GM12865 (cell line): ENCODE results near the gene COL5A2.

Experiments
- DNase-seq: peaks from one replicate; pipeline ENCODE4 v3.0.0; 2010; ENCODE audit warnings: low read depth
- H3K4me3 ChIP-seq: 2 replicates; pipeline ENCODE4 v1.5.1; 2011; ENCODE audit warnings: mild to moderate bottlenecking, low read depth, low read length, control low read depth
- TF ChIP-seq, protein P1 (sequence below): IDR thresholded peaks from 2 replicates; pipeline ENCODE4 v1.5.1; 2011; ENCODE audit warnings: low read length, control low read depth, low read depth, inconsistent platforms; ENCODE audit not compliant: insufficient read depth; ENCODE audit errors: missing control alignments

The COL5A2 gene

DNA sequence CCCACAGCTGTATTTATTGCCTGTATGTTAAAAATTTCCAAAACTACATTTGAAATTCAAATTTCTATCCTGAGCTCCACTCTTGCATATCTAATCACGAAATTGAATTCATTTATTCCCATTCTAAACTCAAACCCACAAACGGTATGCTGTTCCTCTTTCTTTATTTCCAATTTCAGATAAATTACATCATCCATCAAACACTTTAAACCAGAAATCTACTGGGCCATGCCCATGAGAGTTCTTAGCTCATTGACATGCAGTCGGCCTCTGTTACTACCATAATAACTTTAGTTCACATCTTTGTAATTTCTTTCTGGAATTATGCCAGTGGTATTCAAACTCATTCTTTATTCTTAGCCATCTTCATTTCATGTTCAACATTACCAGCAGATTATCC lies 105.1 kb downstream of the COL5A2 start:
- no peak overlapping the region for H3K4me3 ChIP-seq
- no peak for DNase-seq
- TF ChIP-seq, protein P1, sequence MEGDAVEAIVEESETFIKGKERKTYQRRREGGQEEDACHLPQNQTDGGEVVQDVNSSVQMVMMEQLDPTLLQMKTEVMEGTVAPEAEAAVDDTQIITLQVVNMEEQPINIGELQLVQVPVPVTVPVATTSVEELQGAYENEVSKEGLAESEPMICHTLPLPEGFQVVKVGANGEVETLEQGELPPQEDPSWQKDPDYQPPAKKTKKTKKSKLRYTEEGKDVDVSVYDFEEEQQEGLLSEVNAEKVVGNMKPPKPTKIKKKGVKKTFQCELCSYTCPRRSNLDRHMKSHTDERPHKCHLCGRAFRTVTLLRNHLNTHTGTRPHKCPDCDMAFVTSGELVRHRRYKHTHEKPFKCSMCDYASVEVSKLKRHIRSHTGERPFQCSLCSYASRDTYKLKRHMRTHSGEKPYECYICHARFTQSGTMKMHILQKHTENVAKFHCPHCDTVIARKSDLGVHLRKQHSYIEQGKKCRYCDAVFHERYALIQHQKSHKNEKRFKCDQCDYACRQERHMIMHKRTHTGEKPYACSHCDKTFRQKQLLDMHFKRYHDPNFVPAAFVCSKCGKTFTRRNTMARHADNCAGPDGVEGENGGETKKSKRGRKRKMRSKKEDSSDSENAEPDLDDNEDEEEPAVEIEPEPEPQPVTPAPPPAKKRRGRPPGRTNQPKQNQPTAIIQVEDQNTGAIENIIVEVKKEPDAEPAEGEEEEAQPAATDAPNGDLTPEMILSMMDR, result no peak

DNA sequence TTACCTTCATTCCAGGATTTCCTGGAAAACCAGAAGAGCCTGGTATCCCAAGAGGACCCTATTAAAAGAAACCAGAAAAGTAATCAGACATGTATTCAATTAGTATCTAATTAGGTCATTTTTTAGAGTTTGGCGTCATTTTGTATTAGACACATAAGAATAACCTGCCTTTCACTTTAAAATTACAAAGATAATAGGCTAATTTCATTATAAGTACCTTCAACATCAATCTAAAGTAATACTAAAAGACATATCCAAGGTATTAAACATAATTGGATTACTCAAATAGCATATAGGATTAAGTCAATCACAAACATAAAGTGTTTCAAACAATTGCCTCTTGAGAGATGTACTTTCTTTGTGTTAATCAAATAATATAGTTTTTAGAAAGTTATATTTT lies 107.5 kb downstream of the COL5A2 start:
- no peak for DNase-seq
- TF ChIP-seq, protein P1, result no peak
- H3K4me3 ChIP-seq, result no peak overlapping the region

DNA sequence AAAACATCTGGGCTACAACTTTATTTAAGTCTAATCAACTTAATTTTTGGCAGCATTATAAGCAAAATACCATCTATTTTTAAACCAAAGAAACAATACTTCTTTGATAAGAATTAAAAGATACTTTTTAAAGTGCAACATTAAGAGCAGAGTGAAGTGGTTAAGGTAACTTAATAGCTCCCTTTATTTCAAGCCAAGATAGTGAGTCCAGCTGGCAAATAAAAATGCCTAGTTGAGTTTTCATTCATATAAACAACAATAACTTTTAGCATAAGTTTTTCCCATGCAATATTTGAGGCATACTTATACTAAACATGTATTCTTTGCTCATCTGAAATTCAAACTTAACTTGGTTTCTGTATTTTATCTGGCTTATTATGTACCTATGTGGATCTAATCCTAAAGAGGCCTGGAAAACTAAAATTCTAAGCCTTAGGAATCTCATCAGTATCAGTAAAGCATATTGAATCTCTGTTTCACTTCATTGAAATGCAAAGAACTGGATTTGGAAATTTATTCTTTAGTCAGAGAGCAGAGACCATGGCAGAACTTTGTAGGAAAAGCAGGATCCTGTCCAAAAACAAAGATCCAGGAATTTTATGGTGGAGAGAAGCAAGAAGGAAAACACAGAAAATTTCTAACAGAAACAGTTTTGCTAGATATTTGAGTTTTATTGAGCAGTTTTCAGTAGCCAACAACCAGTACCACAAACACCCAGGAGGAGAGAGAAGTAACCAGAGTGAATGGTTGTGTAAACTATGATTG lies 109.5 kb downstream of the COL5A2 start:
- H3K4me3 ChIP-seq, result no peak overlapping the region

DNA sequence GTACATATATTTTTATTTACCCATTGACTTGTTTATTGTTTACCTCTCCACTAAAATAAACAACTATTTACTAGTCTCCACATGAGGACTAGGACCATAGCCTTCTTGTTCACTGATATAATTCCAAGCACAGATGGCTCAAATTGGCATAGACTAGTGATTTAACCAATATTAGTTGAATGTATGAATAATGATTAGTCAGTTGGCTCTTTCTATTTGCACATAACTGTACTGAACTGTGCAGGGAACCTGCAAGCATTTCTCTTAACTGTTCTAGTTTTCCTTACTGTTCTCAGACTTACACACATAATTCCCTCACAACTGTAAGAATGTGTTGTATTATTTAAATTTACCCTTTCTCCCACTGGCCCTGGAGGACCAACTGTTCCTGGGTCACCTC lies 113.5 kb downstream of the COL5A2 start:
- H3K4me3 ChIP-seq, result no peak overlapping the region
- TF ChIP-seq, protein P1, result no peak
- no peak for DNase-seq

More for the DNA sequence above, 109.5 kb downstream of the COL5A2 start:
- TF ChIP-seq, protein P1, result no peak
- no peak for DNase-seq

DNA sequence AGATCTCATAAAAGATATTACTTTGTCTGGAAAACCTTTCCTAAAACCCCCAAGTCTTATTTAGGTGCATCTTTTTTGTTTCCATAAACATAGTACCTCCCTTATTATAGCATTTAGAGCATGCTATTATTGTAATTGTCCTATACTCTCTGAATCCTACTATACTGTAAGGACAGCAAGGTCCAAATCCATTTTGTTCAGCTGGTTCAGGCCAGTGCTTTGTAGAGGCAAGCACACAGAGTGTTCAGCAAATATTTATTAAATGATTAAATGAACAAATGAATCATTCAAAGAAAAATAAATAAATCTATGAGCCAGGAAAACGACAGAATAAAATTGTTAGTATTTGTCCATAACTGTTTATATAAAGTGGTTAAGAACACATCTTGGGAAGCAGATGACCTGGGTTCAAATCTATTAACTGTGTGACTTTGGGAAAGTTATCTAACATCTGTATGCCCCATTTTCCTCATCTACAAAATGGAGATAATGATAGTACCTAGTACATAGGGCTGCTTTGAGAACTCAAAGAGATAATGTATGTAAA lies 119.4 kb downstream of the COL5A2 start:
- no peak for DNase-seq
- H3K4me3 ChIP-seq, result no peak overlapping the region
- TF ChIP-seq, protein P1, result no peak

DNA sequence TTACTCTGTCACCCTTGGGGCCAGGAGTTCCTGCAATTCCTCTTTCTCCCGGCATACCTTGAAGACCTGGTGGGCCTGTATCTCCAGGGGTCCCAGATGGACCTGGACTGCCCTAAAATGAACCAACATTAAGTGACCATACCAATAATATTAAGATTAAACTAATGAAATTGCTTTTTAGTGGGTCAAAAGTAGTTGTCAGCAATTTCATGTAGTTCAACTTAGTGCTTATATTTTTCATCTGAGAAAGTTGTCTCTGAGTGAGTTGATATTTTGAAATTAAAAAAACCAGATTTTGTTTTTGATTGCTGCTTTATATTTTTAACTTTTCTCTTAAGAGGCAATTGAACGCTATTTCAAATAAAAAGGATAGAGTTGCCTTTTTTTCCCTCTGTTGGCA lies 122.2 kb downstream of the COL5A2 start:
- TF ChIP-seq, protein P1, result no peak
- DNase-seq, result no peak
- no peak overlapping the region for H3K4me3 ChIP-seq
